SHP77 treated with DMSO at 0.1 percent for 48 hours (cell line): ENCODE results near the gene RAB27A.
"Not testable (repeated sequence)": the region's sequence is repeated elsewhere in the genome, so short reads cannot be mapped to it uniquely, and the experiment has no call there.

Source experiments
- DNase-seq: peaks from one replicate; lab custom pipeline; 2025; lab: John Stamatoyannopoulos, UW

RAB27A gene

DNA sequence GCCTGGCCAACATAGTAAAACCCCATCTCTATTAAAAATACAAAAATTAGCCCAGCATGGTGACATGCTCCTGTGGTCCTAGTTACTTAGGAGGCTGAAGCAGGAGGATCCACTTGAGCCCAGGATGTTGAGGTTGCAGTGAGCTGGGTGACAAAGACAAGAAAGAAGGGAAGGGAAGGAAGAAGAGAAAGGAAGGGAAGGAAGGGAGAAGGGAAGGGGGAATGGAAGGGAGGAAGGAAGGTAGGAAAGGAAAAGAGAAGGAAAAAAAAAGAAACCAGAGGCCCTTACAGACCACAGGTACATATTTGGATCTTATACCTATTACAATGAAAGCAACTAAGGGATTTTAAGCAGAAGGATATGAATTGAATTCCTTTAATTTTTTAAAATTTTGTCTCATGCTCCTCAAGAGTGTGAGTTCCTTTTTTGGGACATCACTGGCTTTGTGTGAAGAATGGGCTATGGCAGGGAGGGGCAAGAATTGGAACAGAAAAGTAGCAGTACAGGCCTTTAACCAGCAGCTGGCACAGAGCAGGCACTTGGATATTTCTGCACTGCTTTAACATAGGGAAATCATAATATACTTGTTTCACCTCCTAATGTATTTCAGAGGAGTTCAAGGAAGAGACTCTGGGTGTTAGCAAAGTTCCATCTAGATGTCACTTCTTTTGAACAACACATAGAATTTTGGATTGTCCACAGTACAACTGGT, 7.9 kb downstream of the RAB27A start:
- DNase-seq, result no peak

DNA sequence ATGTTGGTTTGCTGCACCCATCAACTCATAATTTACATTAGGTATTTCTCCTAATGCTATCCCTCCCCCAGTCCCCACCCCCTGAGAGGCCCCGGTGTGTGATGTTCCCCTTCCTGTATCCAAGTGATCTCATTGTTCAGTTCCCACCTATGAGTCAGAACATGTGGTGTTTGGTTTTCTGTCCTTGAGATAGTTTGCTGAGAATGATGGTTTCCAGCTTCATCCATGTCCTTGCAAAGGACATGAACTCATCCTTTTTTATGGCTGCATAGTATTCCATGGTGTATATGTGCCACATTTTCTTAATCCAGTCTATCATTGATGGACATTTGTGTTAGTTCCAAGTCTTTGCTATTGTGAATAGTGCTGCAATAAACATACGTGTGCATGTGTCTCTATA, 9.0 kb downstream of the RAB27A start:
- DNase-seq, result not testable (repeated sequence)

DNA sequence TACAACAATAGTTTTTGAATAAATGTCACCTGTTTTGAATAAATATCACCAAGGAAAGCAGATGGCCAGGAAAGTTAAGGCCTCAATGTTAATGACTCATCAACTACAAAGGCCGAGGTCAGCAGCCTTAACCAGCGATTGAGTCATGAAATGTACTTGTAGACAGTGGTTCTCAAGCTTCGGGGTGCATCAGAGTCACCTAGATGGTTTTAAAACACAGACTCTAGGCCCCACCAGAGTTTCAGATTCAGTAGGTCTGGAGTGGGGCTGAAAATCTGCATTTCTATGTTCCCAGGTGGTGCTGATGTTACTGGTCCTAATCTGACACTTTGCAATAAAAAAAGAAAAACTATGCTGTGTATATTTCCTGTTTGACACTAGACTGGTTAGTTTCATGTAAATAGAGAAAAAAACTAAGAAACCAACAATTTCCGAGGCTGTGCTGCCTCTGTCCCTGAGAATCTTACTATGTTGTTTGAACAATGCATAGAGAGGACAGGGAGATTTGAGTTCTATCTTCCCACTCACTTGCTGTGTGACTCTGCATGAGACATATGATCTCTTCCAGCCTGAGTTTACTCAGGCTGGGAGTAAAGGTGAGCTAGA, 9.8 kb downstream of the RAB27A start:
- DNase-seq, result no peak

DNA sequence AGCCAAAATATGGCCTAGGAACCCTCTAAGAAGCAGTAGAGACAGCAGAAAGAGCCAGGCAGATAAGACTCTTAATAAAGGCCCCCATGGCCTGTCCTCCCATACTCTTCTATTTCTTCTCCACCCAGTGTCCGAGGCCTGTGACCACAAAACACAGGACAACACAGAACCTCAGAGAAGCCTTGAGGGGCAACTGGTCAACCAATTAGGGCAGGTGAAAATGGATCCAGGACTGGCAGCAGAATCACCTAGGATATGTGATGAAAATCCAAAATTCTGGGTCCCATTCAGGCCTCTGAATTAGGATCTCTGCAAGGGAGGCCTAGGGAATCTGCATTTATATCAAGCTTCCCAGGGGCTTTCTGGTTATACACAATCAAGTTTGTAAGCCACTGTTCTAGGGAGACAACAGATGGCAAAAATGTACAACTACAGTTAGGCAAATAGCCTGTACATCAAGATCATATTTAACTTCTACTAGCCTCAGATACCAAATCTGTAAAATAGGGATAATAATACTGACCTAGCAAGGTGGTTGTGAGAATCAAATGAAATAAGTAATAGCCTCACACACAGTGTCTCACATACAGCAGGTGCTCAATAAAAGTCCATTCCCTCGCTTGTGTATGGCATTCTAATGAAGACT, 10.4 kb downstream of the RAB27A start:
- DNase-seq, result no peak

DNA sequence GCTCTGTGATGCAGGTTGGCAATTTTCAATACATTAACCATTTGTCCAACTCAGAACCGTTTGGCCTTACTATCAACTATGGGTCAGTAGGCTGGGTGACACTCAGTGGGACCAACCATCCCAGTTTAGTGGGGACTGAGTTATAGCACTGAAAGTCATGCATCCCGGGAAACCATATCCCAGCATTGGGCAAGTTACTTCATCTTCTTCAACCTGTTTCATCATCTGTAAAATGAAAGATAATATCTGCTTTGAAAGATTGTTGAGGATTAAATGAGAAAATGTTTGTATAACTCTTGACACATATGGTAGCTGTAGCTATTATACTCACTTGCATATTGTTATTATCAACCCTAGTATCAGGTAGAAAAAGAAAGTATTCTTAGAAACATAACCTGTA, 11.9 kb downstream of the RAB27A start:
- no peak for DNase-seq

DNA sequence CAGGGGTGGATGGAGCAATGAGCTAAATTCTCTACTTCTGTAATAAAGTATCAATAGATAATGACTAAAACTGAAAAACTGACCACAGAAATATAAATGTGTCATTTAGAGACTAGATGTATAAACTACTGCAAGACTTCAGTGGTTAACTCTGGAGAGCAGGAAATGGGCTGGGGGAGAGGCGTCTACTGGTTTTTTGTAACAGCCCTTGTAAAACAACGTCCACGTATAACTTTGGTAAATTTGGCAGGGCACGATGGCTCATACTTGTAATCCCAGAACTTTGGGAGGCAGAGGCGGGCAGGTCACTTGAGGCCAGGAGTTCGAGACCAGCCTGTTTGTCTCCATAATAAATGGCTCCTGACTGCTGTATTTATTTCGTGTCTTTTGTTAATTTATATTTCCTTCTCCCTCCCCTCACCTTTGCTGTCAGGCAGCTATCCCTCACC, 12.5 kb downstream of the RAB27A start:
- DNase-seq, result no peak

DNA sequence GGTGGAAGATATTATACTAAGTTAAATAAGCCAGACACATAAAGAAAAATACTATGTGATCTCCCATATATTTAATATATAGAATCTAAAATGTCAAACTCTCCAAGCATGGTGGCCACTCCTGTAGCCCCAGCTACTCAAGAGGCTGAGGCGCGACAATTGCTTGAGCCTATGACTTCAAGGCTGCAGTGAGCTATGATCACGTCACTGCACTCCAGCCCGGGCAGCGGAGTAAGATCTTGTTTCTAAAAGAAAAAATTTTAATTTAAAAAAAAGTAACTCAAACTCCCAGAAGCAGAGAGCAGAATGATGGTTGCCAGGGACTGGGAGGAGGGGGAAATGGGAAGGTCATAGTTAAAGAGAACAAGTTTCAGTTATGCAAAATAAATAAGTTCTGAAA, 13.3 kb downstream of the RAB27A start:
- DNase-seq, result no peak

DNA sequence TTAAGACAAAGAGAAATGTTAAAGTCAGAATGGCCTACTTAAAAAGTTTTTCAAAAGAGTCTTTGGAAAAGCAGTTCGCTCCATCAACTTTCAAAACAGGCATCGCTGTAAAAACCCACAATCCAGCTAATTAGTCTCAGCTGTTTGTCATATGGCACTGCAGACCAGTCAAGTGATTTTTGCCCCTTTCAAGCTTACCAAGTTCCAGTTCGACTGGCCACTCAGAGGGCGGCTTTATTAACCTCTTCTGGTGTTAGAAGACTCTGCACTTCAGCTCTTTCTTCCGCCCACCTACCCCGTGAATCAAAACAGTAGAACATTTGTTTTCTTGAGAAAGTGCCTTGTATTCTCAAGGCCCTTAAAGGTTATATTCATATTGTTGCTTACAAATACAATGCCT, 19.3 kb downstream of the RAB27A start:
- DNase-seq, result no peak

DNA sequence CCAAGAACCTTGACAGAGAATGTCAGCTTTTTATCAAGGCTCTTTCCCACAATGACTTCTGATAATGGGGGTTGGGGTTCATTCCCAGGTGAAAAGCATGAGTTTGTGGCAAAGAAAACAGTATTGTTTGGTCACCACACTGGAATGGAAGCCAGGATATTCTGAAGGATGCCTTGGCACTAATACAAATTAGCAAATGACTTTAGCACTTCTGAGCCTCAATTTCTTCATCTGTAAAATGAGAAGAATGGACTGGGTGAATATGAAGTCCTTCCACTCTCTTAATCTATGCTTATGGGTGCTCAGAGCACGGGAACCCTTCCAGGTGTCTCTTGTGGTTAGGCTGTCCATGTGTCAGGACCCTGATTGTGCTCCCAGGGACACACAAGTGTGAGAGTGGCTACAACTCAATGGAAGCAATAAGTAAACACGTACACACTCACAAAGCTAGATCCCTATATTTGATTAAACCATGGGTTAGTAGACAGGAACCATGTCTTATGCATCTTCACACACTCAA, 21.4 kb downstream of the RAB27A start:
- no peak for DNase-seq

DNA sequence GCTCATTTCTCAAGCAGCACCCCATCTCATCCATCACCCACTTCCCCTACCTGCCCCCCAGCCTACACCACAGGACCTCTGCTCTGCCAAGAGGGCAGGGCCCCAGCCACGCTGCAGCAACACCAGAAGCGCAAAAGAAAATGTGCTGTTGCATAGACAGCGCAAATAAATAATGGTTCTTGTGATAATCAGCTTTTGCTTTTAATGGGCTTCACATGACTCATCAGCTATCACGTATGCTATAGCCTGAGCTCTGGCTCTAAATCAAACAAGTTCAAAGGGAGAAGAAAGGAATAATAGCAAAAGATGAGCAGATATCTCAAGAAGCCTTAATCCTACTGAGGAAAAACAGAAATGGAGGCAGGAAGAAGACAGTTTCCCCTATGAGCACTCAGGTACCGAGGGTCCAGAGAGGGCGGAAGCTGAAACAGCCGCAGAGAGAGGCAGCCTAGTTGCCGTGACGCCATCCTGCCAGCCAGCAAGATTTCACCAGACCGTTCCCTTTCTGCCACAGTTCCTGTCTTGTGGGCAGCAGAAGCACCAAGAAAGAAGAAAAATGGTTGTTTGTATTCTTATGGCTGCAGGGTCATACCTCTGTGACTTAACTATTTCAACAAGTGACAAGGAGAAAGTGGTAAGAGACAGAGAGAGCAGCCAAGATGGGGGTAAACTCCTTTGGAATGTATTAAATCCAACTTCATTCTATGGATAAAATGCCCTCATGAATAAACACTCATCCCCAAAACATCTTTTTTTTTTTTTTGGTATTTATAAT, 22.0 kb downstream of the RAB27A start:
- DNase-seq, result peak; percentile 5

DNA sequence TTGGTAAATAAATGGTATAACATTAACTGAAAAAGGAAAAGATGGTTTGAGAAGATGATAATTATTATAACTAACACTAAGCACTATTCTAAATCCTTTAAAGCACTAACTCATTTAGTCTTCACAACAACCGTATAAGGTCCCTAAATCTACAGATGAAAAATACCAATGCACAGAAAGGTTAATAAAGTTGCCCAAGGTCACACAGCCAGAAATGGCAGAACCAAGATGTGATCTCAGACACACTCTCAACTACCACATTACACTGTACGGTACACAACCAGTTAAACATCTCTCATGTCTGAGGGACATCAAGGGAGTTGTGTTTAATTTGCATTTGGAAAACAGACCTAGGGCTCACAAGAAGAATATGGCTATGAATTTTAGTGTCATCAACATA, 23.1 kb downstream of the RAB27A start:
- no peak for DNase-seq

DNA sequence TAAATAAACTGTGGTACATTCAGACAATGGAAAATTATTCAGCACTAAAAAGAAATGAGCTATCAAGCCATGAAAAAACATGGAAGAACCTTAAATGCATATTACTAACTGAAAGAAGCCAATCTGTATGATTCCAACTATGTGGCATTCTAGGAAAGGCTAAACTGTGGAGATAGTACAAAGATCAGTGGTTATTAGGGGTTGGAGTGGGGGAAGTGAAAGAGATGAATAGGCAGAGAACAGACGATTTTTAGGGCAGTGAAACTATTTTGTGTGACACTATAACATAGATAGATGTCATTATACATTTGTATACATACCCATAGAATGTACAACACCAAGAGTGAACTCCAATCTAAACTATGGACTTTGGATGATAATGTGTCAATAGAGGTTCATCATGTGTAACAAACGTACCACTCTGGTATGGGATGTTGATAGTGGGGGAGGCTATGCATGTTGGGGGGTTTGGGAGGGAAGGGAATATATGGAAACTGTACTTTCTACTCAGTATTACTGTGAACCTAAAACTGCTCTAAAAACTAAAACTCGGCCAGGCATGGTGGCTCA, 29.0 kb downstream of the RAB27A start:
- DNase-seq, result no peak

DNA sequence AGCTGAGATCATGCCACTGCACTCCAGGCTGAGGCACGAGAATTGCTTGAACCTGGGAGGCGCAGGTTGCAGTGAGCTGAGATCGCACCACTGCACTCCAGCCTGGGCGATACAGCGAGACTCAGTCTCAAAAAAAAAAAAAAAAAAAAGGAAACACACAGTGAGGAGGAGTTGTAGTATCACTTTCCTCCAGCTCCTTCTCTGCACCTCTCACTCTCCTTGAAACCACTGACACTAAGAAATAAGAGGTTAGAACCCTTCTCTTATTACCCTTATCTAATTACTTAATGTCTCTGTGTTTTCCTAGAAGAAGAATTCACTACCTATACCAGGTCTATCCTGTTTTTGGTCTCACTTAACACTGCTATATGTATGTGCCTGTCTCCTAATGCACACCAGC, 31.7 kb downstream of the RAB27A start:
- no peak for DNase-seq

DNA sequence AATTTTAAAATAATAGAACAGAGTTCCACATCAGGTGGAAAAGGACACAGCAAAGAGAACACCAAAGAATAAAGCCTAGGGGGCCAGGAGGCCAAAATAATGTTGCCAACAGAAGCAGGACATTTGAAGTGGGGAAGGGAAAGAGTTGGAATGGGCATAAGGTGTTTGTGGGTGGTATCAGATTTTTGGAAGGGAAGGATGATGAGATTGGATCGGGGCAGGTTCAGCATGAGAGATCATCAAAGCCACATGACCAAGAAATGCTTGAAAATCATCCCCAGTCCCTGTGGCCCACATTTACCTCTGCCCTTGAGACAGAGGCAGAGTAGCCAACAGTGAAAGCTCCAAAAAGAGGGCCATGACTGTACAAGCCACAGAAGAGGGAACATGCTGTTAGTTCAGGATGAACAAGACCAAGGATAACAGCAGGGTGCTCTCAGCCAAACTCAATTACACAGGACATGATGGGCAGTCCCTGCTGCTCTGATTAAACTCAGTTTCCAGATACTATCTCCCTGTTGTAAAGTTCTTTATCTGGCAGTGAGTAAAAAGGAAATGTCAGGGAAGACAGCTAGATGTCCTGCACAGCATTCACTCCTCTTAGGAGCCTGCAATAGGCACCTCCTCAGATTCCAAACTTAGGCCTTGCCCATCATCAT, 32.5 kb downstream of the RAB27A start:
- no peak for DNase-seq

DNA sequence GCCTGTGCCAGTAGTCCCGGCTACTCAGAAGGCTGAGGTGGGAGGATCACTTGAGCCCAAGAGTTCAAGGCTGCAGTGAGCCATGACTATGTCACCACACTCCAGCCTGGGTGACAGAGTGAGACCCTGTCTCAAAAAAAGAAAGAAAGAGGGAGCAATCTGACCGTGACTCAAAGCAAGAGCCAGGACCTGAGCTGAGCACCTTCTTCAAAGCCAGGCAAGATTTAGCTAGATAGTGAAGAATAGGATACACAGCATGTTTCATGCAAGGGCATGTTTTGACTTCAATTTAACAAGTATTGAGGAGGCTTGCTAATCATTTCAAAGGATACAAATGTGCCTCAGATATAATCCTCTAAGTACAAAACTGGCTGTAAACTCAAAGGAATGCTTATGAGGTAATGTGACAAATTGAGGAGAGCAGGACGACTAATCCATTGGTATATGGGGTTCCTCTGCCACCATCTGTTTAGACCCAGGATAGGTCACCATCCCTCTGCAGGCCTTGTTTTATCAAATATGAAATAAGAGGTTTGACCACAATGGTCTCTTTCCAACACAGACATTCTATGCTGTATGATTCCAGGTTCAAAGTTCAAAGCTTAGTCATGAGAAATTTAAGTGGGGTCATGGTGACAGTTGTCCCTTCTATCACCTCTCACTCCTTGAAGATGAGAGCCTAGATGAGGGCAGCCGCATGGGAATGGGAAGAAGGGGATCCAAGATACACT, 33.2 kb downstream of the RAB27A start:
- no peak for DNase-seq

DNA sequence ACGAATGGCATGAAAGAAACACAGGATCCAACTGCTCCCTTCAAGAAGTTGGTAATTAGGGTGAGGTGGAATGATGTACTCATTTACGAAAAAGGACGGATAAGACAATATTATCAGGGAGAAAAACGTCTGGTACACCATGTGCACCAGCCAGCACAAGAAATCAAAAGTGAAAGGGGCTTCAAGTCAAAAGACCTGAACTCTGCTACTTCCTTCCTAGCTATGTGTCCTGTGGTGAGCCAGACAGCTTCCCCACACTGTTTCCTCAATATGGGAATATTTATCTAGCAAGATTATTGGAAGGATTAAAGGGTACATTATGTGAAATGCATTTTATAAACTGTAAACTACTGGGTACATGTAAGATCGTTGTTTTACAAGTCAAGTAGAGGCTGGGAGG, 33.9 kb downstream of the RAB27A start:
- DNase-seq, result no peak

DNA sequence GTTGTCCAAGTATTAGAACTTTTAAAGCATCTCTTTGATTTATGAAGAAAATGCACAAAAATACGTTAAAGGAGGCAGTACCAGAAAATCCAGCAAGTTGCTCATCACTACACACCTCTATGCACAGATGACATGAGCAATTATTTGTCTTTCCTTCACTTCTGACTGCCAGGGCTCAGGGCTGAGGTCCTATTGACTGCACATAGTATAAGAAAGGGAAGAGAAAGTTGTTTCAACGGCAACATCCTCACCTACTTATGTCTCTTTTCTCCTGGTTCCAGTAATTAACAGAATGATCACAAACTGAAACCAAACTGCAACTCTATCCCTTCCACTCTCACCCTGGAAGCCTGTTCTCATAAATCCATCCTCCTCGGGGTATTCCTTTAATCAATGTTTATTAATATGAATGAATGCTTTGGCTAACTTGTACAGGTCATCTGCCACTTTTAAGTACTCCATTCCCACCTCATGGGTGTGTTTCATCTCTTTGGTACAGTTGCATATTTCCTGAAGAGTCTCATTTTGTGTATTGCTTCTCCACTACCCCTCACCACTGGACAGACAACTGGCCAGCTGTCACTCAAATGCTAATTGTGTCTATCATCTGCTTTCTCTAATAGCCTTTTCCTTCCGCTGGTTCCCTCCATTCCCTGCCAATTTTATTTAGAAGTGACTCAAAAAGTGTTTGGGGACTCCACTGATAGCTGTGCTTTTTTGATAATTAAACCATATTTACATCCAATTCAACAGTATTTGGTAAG, 34.5 kb downstream of the RAB27A start:
- DNase-seq, result no peak

DNA sequence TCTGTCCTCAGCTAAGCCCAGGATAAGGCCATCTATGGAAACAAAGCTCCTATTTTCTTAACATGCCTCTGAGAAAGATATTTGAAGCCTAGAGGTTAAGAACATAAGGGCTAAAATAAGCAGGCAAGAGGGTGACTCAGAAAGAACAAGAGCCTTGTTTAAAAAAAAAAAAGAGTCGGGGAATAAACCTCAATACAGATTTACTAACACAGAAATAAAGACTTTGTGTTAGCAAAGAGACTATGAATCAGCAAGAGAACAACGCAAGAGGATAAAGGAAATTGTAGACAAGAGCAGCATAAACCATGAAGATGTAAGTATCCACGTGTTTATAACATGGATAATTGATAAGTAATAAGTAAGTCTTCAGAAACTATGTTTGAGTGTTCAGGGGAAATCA, 36.0 kb downstream of the RAB27A start:
- no peak for DNase-seq

DNA sequence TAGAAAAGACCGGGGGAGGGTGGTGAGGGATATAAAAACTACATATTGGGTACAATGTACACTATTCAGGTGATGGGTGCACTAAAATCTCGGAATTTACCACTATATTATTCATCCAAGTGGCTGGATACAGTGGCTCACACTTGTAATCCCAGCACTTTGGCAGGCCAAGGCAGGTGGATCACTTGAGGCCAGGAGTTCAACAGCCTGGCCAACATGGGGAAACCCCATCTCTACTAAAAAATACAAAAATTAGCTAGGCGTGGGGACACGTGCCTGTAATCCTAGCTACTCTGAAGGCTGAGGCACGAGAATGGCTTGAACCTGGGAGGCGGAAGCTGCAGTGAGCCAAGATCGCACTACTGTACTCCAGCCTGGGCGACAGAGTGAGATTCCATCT, 37.4 kb downstream of the RAB27A start:
- DNase-seq, result not testable (repeated sequence)

DNA sequence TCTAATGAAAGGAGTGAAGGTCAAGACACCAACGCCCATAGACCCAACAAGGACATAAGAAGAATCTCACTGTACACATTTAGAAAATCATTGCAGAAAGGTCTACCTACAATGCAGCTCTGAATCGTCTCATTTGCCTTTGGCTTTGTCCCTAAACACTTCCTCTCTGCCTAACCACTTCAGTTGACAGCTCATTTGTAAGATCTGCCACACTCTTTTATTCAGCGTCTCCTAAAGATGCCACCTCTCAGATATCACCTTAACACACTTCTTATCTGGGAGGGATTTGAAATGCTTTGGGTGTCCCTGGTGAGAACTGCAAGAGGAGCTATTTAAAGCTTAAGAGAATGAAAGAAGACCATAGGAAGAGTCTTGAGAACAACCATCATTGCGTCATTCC, 38.7 kb downstream of the RAB27A start:
- DNase-seq, result no peak
